K562 (cell line): ENCODE data around the gene PTPN18. TPM values are rescaled to one million over a fixed set of nuclear protein-coding genes. Genes with fewer than 3 reads are reported as not detected.

Source experiments
- CSDE1 ChIP-seq, 2 experiments: fragments of 450-650 bp; IDR thresholded peaks; 2 replicates each; pipeline ENCODE4 v1.6.1; 2016; ENCODE audit warnings: mild to moderate bottlenecking in 1 of 2
- EP400 ChIP-seq: fragments of 450-650 bp; IDR thresholded peaks from 2 replicates; pipeline ENCODE4 v1.6.1; 2017; ENCODE audit warnings: antibody characterized with exemption, mild to moderate bottlenecking, moderate library complexity
- HDAC1 ChIP-seq, 2 experiments: fragments of 450-650 bp; IDR thresholded peaks; 2 replicates each; pipeline ENCODE4 v1.6.1; 2016 to 2017; ENCODE audit warnings: inconsistent platforms in 1 of 2, mild to moderate bottlenecking in 1 of 2, moderate library complexity in 1 of 2
- MEF2D ChIP-seq: conservative IDR thresholded peaks from 2 replicates; pipeline ENCODE4 v1.6.1; 2016; ENCODE audit warnings: low read depth, missing genetic modification characterization, missing compliant biosample characterization
- NFYB ChIP-seq: IDR thresholded peaks from 2 replicates; pipeline ENCODE4 v1.6.1; 2011; ENCODE audit warnings: mild to moderate bottlenecking, moderate library complexity; ENCODE audit not compliant: insufficient read length; ENCODE audit errors: extremely low read depth
- RB1 ChIP-seq: fragments of 450-650 bp; IDR thresholded peaks from 2 replicates; pipeline ENCODE4 v1.6.1; 2017; ENCODE audit warnings: low read depth, mild to moderate bottlenecking
- SRSF7 ChIP-seq: fragments of 200-400 bp; formaldehyde crosslinking; optimal IDR thresholded peaks from 2 replicates; pipeline ENCODE3; 2017; ENCODE audit warnings: mild to moderate bottlenecking, low read depth, low read length
- TAF7 ChIP-seq: fragments of 450-650 bp; IDR thresholded peaks from 2 replicates; pipeline ENCODE4 v1.6.1; 2016; ENCODE audit warnings: missing genetic modification characterization, missing compliant biosample characterization
- THRAP3 ChIP-seq: fragments of 450-650 bp; IDR thresholded peaks from 2 replicates; pipeline ENCODE4 v1.6.1; 2016; ENCODE audit warnings: mild to moderate bottlenecking, inconsistent platforms, borderline replicate concordance
- ZNF12 ChIP-seq: sonication (generic); formaldehyde crosslinking; IDR thresholded peaks from 2 replicates; pipeline ENCODE4 v1.4.0; 2020; ENCODE audit warnings: mild to moderate bottlenecking, missing genetic modification reagents
- polyA plus RNA-seq, 8 experiments: library from polyadenylated mRNA; depleted of rRNA in 4 of 8; stranded (reverse) in 5 of 8; unstranded in 3 of 8; fragments of >200 nt; fragmentation: Nextera tagmentation in 2 of 8; fragmentation: Illumina TruSeq in 1 of 8; extraction: Ambion mirVana in 2 of 8; extraction: Trizol in 1 of 8; gene quantifications; 2 replicates each; pipeline versions ENCODE4 v1.2.1 to v1.2.3, GENCODE V29; 2011 to 2014; ENCODE audit warnings: inconsistent platforms in 1 of 8, missing spikeins in 1 of 8
- total RNA-seq, 7 experiments: library from RNA; depleted of rRNA in 6 of 7; stranded (reverse); fragments of >200 nt in 6 of 7; fragmentation: Illumina TruSeq in 2 of 7; extraction: Trizol in 2 of 7; gene quantifications; 2 replicates each; pipeline versions ENCODE4 v1.2.1 to v1.2.3, GENCODE V29; 2011 to 2021; ENCODE audit warnings: low replicate concordance in 1 of 7
- TF ChIP-seq, protein P1 (sequence below): sonication (generic); formaldehyde crosslinking; IDR thresholded peaks from 2 replicates; pipeline ENCODE4 v1.8.0; 2023; ENCODE audit warnings: missing genetic modification reagents, mild to moderate bottlenecking, borderline replicate concordance
- TF ChIP-seq, protein P2 (sequence below): fragments of 450-650 bp; conservative IDR thresholded peaks from 2 replicates; pipeline ENCODE4 v1.6.1; 2016; ENCODE audit warnings: missing genetic modification characterization, low read depth, mild to moderate bottlenecking, control low read depth, missing compliant biosample characterization
- TF ChIP-seq, protein P3 (sequence below): fragments of 250-450 bp; sonication (Bioruptor Pico); IDR thresholded peaks from 2 replicates; pipeline ENCODE4 v1.4.0; 2020; ENCODE audit warnings: mild to moderate bottlenecking, moderate library complexity
- TF ChIP-seq, protein P4 (sequence below): sonication (generic); formaldehyde crosslinking; IDR thresholded peaks from 2 replicates; pipeline ENCODE4 v1.8.0; 2022; ENCODE audit warnings: mild to moderate bottlenecking, missing genetic modification reagents

The PTPN18 gene
- total and polyA plus RNA-seq, 9 of the 15 experiments (the other 6 are each of a cell fraction or from before 2014, with no cell fraction given): 11.6 to 90.7 (median 49.6) TPM

DNA sequence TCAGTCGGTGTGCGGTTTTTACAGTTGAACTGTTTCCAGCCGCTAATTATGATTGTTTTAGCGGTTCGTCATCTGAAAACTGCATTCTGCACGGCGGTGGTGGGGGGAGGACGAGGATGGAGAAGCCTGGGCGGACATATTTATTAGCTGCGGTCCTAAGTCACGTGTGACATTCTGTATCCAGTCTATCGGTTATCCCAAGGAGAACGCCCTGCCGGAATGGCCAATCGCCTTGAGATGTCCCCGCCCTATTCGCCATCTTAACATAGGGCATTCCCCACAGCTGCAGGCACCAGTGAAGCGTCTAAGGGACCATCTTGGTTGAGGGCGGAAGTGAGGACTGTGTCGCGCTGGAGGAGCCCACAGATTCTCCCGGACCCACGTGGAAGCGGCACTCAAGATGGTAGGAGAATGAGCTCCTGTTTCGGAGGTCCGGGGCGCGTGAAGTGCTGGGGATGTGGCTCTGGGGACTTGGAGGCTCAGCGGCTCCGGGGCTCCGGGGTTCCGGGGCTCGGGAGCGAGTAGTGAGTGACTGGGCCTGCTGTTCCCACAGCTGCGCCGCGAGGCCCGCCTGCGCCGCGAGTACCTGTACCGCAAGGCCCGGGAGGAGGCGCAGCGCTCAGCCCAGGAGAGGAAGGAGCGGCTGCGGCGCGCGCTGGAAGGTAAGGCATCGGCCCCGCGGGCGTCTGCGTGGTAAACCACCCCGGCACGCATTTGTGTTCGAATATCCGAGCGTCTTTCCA, 13.2 kb upstream of the PTPN18 start, which contains the start of gene IMP4 (continued):
- TF ChIP-seq, protein P1, sequence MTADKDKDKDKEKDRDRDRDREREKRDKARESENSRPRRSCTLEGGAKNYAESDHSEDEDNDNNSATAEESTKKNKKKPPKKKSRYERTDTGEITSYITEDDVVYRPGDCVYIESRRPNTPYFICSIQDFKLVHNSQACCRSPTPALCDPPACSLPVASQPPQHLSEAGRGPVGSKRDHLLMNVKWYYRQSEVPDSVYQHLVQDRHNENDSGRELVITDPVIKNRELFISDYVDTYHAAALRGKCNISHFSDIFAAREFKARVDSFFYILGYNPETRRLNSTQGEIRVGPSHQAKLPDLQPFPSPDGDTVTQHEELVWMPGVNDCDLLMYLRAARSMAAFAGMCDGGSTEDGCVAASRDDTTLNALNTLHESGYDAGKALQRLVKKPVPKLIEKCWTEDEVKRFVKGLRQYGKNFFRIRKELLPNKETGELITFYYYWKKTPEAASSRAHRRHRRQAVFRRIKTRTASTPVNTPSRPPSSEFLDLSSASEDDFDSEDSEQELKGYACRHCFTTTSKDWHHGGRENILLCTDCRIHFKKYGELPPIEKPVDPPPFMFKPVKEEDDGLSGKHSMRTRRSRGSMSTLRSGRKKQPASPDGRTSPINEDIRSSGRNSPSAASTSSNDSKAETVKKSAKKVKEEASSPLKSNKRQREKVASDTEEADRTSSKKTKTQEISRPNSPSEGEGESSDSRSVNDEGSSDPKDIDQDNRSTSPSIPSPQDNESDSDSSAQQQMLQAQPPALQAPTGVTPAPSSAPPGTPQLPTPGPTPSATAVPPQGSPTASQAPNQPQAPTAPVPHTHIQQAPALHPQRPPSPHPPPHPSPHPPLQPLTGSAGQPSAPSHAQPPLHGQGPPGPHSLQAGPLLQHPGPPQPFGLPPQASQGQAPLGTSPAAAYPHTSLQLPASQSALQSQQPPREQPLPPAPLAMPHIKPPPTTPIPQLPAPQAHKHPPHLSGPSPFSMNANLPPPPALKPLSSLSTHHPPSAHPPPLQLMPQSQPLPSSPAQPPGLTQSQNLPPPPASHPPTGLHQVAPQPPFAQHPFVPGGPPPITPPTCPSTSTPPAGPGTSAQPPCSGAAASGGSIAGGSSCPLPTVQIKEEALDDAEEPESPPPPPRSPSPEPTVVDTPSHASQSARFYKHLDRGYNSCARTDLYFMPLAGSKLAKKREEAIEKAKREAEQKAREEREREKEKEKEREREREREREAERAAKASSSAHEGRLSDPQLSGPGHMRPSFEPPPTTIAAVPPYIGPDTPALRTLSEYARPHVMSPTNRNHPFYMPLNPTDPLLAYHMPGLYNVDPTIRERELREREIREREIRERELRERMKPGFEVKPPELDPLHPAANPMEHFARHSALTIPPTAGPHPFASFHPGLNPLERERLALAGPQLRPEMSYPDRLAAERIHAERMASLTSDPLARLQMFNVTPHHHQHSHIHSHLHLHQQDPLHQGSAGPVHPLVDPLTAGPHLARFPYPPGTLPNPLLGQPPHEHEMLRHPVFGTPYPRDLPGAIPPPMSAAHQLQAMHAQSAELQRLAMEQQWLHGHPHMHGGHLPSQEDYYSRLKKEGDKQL (CRISPR knock-in tag): no peak
- TF ChIP-seq EP400 (peak; percentile 99), SRSF7 (no peak), THRAP3 (no peak), ZNF12 (no peak), NFYB (peak; percentile 76), MEF2D (tag) (0 out of 2 replicates have a peak, but pooled peaks have one; percentile 45), TAF7 (tag) (peak; percentile 37; the same call in 1 of the 2 replicates), CSDE1 (IDR thresholded peaks at IDR 0.05) (peak in 1 of 2 experiments; percentile 95; a peak in 2 of 4 replicates), HDAC1 (IDR thresholded peaks at IDR 0.05) (peak; percentile 55 to 99; a peak in 3 of 4 replicates), RB1 (peak; percentile 70; the same call in 1 of the 2 replicates)
- TF ChIP-seq, protein P2, sequence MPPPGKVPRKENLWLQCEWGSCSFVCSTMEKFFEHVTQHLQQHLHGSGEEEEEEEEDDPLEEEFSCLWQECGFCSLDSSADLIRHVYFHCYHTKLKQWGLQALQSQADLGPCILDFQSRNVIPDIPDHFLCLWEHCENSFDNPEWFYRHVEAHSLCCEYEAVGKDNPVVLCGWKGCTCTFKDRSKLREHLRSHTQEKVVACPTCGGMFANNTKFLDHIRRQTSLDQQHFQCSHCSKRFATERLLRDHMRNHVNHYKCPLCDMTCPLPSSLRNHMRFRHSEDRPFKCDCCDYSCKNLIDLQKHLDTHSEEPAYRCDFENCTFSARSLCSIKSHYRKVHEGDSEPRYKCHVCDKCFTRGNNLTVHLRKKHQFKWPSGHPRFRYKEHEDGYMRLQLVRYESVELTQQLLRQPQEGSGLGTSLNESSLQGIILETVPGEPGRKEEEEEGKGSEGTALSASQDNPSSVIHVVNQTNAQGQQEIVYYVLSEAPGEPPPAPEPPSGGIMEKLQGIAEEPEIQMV: peak; percentile 100
- TF ChIP-seq, protein P3, sequence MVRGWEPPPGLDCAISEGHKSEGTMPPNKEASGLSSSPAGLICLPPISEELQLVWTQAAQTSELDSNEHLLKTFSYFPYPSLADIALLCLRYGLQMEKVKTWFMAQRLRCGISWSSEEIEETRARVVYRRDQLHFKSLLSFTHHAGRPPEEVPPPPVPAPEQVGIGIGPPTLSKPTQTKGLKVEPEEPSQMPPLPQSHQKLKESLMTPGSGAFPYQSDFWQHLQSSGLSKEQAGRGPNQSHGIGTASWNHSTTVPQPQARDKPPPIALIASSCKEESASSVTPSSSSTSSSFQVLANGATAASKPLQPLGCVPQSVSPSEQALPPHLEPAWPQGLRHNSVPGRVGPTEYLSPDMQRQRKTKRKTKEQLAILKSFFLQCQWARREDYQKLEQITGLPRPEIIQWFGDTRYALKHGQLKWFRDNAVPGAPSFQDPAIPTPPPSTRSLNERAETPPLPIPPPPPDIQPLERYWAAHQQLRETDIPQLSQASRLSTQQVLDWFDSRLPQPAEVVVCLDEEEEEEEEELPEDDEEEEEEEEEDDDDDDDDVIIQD: no peak
- TF ChIP-seq, protein P4, sequence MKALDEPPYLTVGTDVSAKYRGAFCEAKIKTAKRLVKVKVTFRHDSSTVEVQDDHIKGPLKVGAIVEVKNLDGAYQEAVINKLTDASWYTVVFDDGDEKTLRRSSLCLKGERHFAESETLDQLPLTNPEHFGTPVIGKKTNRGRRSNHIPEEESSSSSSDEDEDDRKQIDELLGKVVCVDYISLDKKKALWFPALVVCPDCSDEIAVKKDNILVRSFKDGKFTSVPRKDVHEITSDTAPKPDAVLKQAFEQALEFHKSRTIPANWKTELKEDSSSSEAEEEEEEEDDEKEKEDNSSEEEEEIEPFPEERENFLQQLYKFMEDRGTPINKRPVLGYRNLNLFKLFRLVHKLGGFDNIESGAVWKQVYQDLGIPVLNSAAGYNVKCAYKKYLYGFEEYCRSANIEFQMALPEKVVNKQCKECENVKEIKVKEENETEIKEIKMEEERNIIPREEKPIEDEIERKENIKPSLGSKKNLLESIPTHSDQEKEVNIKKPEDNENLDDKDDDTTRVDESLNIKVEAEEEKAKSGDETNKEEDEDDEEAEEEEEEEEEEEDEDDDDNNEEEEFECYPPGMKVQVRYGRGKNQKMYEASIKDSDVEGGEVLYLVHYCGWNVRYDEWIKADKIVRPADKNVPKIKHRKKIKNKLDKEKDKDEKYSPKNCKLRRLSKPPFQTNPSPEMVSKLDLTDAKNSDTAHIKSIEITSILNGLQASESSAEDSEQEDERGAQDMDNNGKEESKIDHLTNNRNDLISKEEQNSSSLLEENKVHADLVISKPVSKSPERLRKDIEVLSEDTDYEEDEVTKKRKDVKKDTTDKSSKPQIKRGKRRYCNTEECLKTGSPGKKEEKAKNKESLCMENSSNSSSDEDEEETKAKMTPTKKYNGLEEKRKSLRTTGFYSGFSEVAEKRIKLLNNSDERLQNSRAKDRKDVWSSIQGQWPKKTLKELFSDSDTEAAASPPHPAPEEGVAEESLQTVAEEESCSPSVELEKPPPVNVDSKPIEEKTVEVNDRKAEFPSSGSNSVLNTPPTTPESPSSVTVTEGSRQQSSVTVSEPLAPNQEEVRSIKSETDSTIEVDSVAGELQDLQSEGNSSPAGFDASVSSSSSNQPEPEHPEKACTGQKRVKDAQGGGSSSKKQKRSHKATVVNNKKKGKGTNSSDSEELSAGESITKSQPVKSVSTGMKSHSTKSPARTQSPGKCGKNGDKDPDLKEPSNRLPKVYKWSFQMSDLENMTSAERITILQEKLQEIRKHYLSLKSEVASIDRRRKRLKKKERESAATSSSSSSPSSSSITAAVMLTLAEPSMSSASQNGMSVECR: peak; percentile 99
